ENCODE measurements around the gene PSEN2.
"Not testable (repeated sequence)": the region's sequence is repeated elsewhere in the genome, so short reads cannot be mapped to it uniquely, and the experiment has no call there.

Gene PSEN2

GRCh38 chr1:226920446-226920894 lies 50.1 kb downstream of the PSEN2 start:
- DNase-seq: no peak

- DNase-seq: no peak
These were observed 51.1 kb downstream of the PSEN2 start for GRCh38 chr1:226921504-226921903.

- not testable (repeated sequence) for DNase-seq
These were observed 59.1 kb downstream of the PSEN2 start for GRCh38 chr1:226929260-226930111.

GRCh38 chr1:226934483-226935237 lies 64.2 kb downstream of the PSEN2 start:
- no peak for DNase-seq

GRCh38 chr1:226937940-226938725 lies 67.7 kb downstream of the PSEN2 start:
- DNase-seq: no peak

GRCh38 chr1:226938903-226939437 lies 68.6 kb downstream of the PSEN2 start:
- DNase-seq: peak; percentile 43

- DNase-seq: peak; percentile 94
These were observed 69.1 kb downstream of the PSEN2 start for GRCh38 chr1:226939438-226940028.

- peak; percentile 100 for DNase-seq
These were observed 69.8 kb downstream of the PSEN2 start, which contains the start of gene COQ8A for GRCh38 chr1:226940029-226940805. TSS of gene COQ8A (plus strand) at chr1:226940294. CDS start at chr1:226961386, 21,092 bp downstream.

- DNase-seq: no peak
These were observed 70.3 kb downstream of the PSEN2 start for GRCh38 chr1:226940806-226941067.

- no peak for DNase-seq
These were observed 72.0 kb downstream of the PSEN2 start for GRCh38 chr1:226942392-226942791.

- DNase-seq: no peak
These were observed 72.7 kb downstream of the PSEN2 start for GRCh38 chr1:226943156-226943555.

- DNase-seq: no peak
These were observed 73.5 kb downstream of the PSEN2 start for GRCh38 chr1:226943927-226944326.

GRCh38 chr1:226945106-226945857 lies 74.9 kb downstream of the PSEN2 start:
- DNase-seq: peak; percentile 93

Measured in NCI-H69 (cell line).